Lower lobe of right lung (tissue), 2 donors: Measurements from ENCODE around the gene CARS1. TPM values are rescaled to one million over a fixed set of nuclear protein-coding genes. Genes with fewer than 3 reads are reported as not detected.

Experiments
- ATAC-seq, 2 donors: fragments of 200-7000 bp; cut with Tn5 transposase; one replicate each; pipeline ENCODE4 v1.9.1; 2020 to 2022; ENCODE audit warnings: mild to moderate bottlenecking in 2 of 2, moderate library complexity in 2 of 2
- DNase-seq: peaks from one replicate; pipeline ENCODE4 v3.0.0-alpha.2; 2020
- H3K27ac ChIP-seq: fragments of 200-600 bp; one replicate; pipeline ENCODE4 v1.8.0; 2022
- H3K27me3 ChIP-seq: fragments of 200-600 bp; one replicate; pipeline ENCODE4 v1.8.0; 2022; ENCODE audit warnings: low read depth
- H3K36me3 ChIP-seq: fragments of 200-600 bp; one replicate; pipeline ENCODE4 v1.8.0; 2022; ENCODE audit warnings: mild to moderate bottlenecking
- H3K4me1 ChIP-seq: fragments of 200-600 bp; one replicate; pipeline ENCODE4 v1.8.0; 2022
- H3K4me3 ChIP-seq: fragments of 200-600 bp; one replicate; pipeline ENCODE4 v1.8.0; 2022; ENCODE audit warnings: mild to moderate bottlenecking
- H3K9me3 ChIP-seq: fragments of 200-600 bp; one replicate; pipeline ENCODE4 v1.8.0; 2022
- intact Hi-C: fragments of 100-400 bp; cut with DNase I; formaldehyde crosslinking; loops from one replicate; pipeline ENCODE4 v1.11.0; 2022
- total RNA-seq: library from RNA; stranded (reverse); fragmentation: NEBNext Ultra II Directional; extraction: Animal tissue kit (Norgen Biotek cat#: 25700); gene quantifications from one replicate; pipeline ENCODE4 v1.2.1, GENCODE V29; 2021
- TF ChIP-seq, protein P1 (sequence below): fragments of 200-600 bp; IDR thresholded peaks from one replicate; pipeline ENCODE4 v1.8.0; 2022; ENCODE audit warnings: antibody characterized with exemption, mild to moderate bottlenecking
- donor health status: DM: no; HTN: yes; CAD: no; lungs with severe emphysema.

CARS1 gene
- total RNA-seq, 1 donor from 2014 or later = 40.2 TPM

DNA sequence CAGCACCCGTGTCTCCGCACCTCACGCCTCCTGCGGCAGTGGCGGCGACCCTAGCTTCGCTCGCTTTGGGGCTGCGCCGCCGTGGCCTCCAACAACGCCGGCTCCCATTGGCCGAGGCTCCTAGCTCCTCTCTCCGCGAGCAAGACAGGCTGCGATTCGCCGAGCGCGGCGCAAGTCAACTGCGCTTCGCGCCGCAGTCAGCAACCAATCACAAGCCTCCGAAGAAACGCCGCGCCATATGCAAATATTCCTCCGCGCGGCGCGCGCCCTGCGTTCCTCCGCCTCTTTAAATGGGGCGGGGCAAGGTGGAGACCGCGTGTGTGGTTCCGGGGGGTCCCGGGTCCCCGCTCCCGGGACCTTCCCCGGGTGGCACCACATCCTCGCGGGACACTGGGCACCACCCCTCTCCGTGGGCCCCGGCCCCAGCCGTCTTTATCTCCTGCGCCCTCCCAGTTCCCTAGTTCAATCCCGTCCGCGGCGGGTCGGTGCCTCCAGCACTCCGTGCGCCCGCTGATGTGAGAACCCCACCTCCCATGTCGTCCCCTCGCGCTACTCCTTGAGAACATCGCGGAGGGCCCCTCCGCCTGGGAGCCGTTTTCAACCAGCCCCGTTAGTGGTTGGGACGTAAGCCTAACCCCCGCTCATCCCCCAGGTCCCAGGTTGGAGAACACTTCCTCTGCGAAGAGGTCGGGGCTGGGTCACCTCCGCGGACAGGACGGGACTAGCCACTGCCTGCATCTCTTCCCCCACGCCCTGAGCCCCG lies 64.8 kb downstream of the CARS1 start, which contains the start of gene NAP1L4:
Gene NAP1L4 (minus strand): TSS at position 96 of the 763 bp plus-strand sequence. CDS start 13,109 bp downstream, outside the sequence.
- peaks cover 45% of the 10 kb centered on the region for H3K4me1 ChIP-seq
- H3K4me3 ChIP-seq = peak within 1 kb of the TSS; percentile 89
- intact Hi-C loops = no loop called here
- TF ChIP-seq, protein P1, sequence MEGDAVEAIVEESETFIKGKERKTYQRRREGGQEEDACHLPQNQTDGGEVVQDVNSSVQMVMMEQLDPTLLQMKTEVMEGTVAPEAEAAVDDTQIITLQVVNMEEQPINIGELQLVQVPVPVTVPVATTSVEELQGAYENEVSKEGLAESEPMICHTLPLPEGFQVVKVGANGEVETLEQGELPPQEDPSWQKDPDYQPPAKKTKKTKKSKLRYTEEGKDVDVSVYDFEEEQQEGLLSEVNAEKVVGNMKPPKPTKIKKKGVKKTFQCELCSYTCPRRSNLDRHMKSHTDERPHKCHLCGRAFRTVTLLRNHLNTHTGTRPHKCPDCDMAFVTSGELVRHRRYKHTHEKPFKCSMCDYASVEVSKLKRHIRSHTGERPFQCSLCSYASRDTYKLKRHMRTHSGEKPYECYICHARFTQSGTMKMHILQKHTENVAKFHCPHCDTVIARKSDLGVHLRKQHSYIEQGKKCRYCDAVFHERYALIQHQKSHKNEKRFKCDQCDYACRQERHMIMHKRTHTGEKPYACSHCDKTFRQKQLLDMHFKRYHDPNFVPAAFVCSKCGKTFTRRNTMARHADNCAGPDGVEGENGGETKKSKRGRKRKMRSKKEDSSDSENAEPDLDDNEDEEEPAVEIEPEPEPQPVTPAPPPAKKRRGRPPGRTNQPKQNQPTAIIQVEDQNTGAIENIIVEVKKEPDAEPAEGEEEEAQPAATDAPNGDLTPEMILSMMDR = no peak
- ATAC-seq = peak; percentile 96
- no peaks in the 10 kb centered on the region for H3K9me3 ChIP-seq
- H3K27ac ChIP-seq = peak within 1 kb of the TSS; percentile 91
- H3K27me3 ChIP-seq = no peaks in the 10 kb centered on the region
- H3K36me3 ChIP-seq = peaks cover 5% of the 10 kb centered on the region
- peak; percentile 98 for DNase-seq

DNA sequence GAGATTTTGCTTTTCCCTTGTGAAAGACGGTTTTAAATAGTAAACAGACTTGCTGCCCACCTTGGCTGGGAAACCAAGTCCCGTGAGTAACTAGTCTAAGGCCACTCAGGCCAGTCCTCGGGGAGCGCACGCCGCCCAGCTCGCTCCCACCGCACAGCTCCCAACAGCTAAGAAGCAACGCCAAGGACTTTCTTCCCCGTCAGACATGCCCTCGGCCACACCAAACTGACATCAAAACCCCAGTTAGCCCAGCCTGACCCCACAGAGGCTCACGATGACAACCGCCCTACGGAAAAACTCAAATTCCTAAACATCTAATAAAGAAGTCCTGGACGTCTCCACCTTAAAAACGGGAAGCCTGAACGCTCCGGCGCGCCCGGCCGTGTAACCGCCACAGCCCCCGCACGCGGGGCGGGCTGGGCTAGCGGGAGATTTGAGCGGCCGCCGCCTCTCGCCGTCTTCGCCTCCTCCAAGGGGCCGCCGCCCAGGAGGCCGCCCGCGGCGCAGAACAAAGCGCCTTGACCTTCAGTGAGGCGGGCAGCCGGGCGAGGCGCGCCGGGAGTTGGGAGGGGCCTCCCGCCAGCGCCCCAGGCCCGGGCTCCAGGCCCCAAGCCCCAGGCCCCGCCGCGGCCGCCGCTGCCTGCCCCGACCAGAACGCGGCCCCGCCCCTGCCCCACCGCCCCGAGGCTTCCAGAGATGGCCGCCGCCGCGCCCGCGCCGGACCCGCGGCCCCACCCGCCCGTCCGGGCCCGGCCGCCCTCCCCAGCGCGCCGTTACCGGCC lies 65.6 kb downstream of the CARS1 start:
- H3K9me3 ChIP-seq = no peaks in the 10 kb centered on the region
- H3K36me3 ChIP-seq = no peaks in the 10 kb centered on the region
- no peaks in the 10 kb centered on the region for H3K27me3 ChIP-seq
- H3K4me1 ChIP-seq = peaks cover 45% of the 10 kb centered on the region
- intact Hi-C loops = no loop called here
- H3K27ac ChIP-seq = peak overlapping the region; percentile 91
- peak; percentile 82 to 86 for ATAC-seq
- TF ChIP-seq, protein P1 = no peak
- no peak for DNase-seq
- H3K4me3 ChIP-seq = peak overlapping the region; percentile 89

DNA sequence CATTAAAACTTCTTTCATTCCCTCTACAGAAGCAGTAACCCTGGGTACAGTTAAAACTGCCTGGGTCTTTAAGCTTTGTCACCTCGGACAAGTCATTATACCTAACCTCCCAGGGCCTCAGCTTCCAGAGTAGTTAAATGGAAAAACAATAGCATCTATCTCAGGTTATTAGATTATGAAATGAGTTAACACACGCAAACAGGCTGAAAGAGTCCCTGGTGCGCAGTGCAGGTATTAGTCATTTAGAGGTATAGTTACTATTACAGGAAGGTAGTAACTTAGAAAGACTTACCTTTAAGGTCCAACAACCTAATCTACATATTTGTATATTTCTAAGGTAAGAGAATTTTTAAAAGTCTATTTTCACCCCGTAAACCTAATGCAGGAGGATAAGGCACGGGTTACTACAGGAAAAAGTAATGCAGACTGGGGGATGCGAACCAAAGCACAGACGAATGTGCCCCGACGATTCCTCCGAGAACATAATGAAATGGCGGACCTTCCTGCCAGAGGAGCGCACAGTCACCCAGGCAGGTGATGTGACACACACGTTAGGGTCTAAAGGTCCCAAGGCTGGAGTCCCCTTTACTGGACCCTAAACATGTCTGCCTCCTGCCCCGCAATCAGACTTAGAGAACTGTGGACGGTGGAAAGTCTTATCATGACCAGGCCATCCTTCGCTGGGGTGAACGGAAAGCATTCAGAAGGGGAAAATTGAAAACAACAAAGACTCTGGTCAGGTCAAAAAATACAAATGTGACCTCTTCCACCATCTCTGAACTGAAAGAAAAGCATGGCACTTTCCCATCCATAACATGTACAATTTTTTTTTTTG lies 66.4 kb downstream of the CARS1 start:
- H3K36me3 ChIP-seq = no peaks in the 10 kb centered on the region
- TF ChIP-seq, protein P1 = no peak
- peaks cover 45% of the 10 kb centered on the region for H3K4me1 ChIP-seq
- ATAC-seq (no peak), DNase-seq (no peak)
- peak overlapping the region; percentile 91 for H3K27ac ChIP-seq
- no peaks in the 10 kb centered on the region for H3K27me3 ChIP-seq
- intact Hi-C loops = no loop called here
- no peaks in the 10 kb centered on the region for H3K9me3 ChIP-seq
- H3K4me3 ChIP-seq = peak overlapping the region; percentile 89

DNA sequence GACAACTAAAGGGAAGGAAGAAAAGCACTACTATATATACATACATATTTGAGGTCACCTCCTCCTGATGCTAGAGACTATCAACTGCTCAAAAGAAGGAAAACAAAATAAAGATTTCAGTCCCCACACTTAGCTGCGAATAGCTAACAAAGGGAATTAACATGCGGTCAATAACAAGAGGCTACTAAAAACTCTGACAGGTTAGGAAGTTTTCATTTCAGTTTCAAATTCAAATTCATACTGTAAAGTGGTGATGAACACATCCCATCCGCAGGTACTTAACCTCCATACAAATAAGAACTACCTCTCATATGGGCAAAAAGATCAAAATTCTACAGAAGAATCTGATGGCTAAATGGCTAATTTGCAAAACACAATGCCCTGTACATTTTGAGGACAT lies 67.7 kb downstream of the CARS1 start:
- Histone ChIP-seq H3K27me3 (no peaks in the 10 kb centered on the region), H3K27ac (peak overlapping the region; percentile 37), H3K4me1 (peaks cover 49% of the 10 kb centered on the region), H3K9me3 (no peaks in the 10 kb centered on the region), H3K36me3 (no peaks in the 10 kb centered on the region), H3K4me3 (peak overlapping the region; percentile 89)
- intact Hi-C loops = no loop called here
- DNase-seq (no peak), ATAC-seq (no peak)
- TF ChIP-seq, protein P1 = no peak

DNA sequence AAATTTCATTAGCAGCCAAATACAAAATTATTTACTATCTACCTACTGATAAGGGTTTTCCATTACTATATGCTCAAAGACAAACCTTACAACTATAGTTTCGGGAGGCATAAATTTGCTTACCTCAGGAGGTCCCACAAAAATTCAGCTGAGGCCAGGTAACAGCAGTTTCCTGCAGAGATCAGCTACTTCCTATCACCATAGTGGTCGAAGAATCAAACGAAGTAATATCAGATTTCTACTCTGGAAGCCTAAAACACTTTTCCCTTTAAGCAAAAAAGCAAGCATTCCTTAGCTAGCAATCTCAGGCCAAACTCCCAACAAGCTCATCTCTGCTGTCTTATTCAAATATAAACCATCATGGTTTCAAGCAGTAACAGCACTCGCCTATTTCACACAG lies 68.2 kb downstream of the CARS1 start:
- Histone ChIP-seq H3K9me3 (no peaks in the 10 kb centered on the region), H3K27ac (peak overlapping the region; percentile 37), H3K4me1 (peaks cover 52% of the 10 kb centered on the region), H3K4me3 (peak overlapping the region; percentile 89), H3K36me3 (no peaks in the 10 kb centered on the region), H3K27me3 (no peaks in the 10 kb centered on the region)
- no peak for DNase-seq
- intact Hi-C loops = no loop called here
- TF ChIP-seq, protein P1 = no peak
- no peak for ATAC-seq
